Esophagus (tissue), 2 donors: ENCODE data around the gene IFNA14. TPM values are rescaled to one million over a fixed set of nuclear protein-coding genes. Genes with fewer than 3 reads are reported as not detected.
"Not testable (repeated sequence)": the region's sequence is repeated elsewhere in the genome, so short reads cannot be mapped to it uniquely, and the experiment has no call there.

ENCODE experiments used
- H3K27ac ChIP-seq, 2 donors: one replicate each; pipeline ENCODE4 v1.5.1; 2013; ENCODE audit warnings: low read depth in 2 of 2, mild to moderate bottlenecking in 2 of 2, inconsistent platforms in 1 of 2, low read length in 1 of 2, moderate library complexity in 1 of 2
- H3K27me3 ChIP-seq, 2 donors: one replicate each; pipeline ENCODE4 v1.6.1; 2013; ENCODE audit warnings: low read length in 2 of 2, control low read depth in 1 of 2, mild to moderate bottlenecking in 1 of 2; ENCODE audit not compliant: insufficient read depth in 2 of 2, control insufficient read depth in 1 of 2
- H3K36me3 ChIP-seq, 2 donors: one replicate each; pipeline ENCODE4 v1.6.1; 2013; ENCODE audit warnings: low read length in 1 of 2; ENCODE audit not compliant: control insufficient read depth in 2 of 2, insufficient read depth in 2 of 2
- H3K4me1 ChIP-seq, 2 donors: one replicate each; pipeline ENCODE4 v1.6.1; 2013; ENCODE audit warnings: low read length in 1 of 2; ENCODE audit not compliant: control insufficient read depth in 2 of 2, insufficient read depth in 2 of 2
- H3K4me3 ChIP-seq, 2 donors: one replicate each; pipeline ENCODE4 v1.5.1; 2013; ENCODE audit warnings: low read length in 2 of 2, mild to moderate bottlenecking in 2 of 2, low read depth in 1 of 2, moderate library complexity in 1 of 2
- H3K9me3 ChIP-seq, 2 donors: one replicate each; pipeline ENCODE4 v1.6.1; 2013; ENCODE audit warnings: mild to moderate bottlenecking in 2 of 2, low read depth in 1 of 2, low read length in 1 of 2, moderate library complexity in 1 of 2; ENCODE audit not compliant: control insufficient read depth in 2 of 2, insufficient read depth in 1 of 2
- WGBS, 2 donors: extraction: QIAGEN DNeasy Blood & Tissue Kit; methylation state at CpG; one replicate each; pipeline ENCODE4 v1.1.7; 2013; 5-methylcytosine and 5-hydroxymethylcytosine counted together
- polyA plus RNA-seq, 2 donors: library from polyadenylated mRNA; stranded (reverse); fragments of 200-250 nt; gene quantifications; one replicate each; pipeline ENCODE4 v1.2.3, GENCODE V29; 2013
- donor health status: healthy with polysubstance abuse.
- donor health status: Bipolar disorder and iron deficiency.

IFNA14 gene
- polyA plus RNA-seq, 2 donors = not detected

DNA sequence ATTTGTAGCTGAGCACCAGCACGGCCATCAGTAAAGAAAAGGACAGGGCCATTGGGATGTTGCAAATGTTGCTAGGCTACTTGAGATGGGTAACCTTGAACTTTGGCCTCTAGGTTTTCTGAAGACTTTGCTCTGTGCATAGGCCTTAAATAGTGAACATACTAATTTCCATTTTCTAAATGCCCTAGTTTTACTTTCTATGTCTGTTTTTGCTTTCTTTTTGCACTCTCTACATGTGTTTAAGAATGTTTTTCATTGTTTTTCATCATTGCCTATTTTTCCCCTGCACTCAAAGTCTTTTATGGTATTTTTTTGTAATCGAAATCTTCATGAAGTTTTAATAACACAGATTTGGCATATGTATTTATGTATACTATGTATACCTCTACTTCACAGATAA lies 11.7 kb downstream of the IFNA14 start, which contains the start of gene IFNA17:
TSS of gene IFNA17 (minus strand) at position 101 of the 400 bp plus-strand sequence. CDS start at position 52, 49 bp downstream.
- Histone ChIP-seq H3K27me3 (no peaks in the 10 kb centered on the region), H3K27ac (no peak within 1 kb of the TSS), H3K36me3 (no peaks in the 10 kb centered on the region), H3K4me1 (no peaks in the 10 kb centered on the region), H3K9me3 (no peaks in the 10 kb centered on the region), H3K4me3 (no peak within 1 kb of the TSS)
- WGBS, 2 donors = 81 to 85% methylated on average over 2 of the region's 2 CpGs

DNA sequence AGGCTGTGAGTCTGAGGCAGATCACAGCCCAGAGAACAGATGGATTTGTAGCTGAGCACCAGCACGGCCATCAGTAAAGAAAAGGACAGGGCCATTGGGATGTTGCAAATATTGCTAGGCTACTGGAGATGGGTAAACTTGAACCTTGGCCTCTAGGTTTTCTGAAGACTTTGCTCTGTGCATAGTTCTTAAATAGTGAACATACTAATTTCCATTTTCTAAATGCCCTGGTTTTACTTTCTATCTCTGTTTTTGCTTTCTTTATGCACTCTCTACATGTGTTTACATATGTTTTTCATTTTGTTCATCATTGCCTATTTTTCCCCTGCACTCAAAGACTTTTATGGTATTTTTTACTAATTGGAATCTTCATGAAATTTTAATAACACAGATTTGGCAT lies 22.6 kb downstream of the IFNA14 start, which contains the start of gene IFNA16:
TSS of gene IFNA16 (minus strand) at position 101 of the 400 bp plus-strand sequence. CDS start at position 95, 6 bp downstream.
- 85 to 92% methylated on average over 1 of the region's 1 CpG for WGBS, 2 donors
- not testable (repeated sequence) for H3K9me3 ChIP-seq, H3K27ac ChIP-seq, H3K4me3 ChIP-seq, H3K36me3 ChIP-seq, H3K27me3 ChIP-seq, H3K4me1 ChIP-seq

GRCh38 chr9:21213411-21214326 lies 26.1 kb downstream of the IFNA14 start:
- H3K27ac ChIP-seq, H3K9me3 ChIP-seq, H3K4me1 ChIP-seq, H3K4me3 ChIP-seq, H3K27me3 ChIP-seq, H3K36me3 ChIP-seq: not testable (repeated sequence)
- WGBS, 2 donors = 48 to 50% methylated on average over 4 to 5 of the region's 5 CpGs

- H3K27me3 ChIP-seq = not testable (repeated sequence)
Measured at GRCh38 chr9:21212160-21212559, 27.6 kb downstream of the IFNA14 start.

DNA sequence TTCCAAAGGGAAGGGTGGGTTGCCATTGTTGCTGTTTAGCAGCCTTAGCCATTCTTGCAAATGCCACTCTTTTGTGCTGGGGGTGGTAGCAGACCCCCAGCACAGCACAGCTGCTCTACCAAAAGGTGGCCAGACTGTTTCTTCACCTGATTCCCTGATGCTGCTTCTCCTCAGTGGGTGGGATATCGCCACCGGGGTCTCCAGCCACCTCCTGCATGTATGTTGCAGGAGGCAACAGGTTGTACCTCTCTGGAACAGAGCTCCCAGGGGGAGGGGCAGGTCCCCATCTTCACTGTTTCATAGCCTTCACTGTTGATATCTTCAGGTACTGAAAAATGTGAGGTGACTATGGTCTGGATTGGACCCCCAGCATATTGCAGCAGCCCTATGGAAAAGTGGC lies 29.0 kb downstream of the IFNA14 start:
- not testable (repeated sequence) for H3K4me1 ChIP-seq, H3K9me3 ChIP-seq, H3K27me3 ChIP-seq, H3K36me3 ChIP-seq, H3K27ac ChIP-seq, H3K4me3 ChIP-seq
- WGBS, 2 donors = 89 to 100% methylated on average over 2 of the region's 2 CpGs

More at GRCh38 chr9:21212160-21212559, 27.6 kb downstream of the IFNA14 start:
- H3K36me3 ChIP-seq, H3K27ac ChIP-seq, H3K4me3 ChIP-seq, H3K9me3 ChIP-seq, H3K4me1 ChIP-seq: not testable (repeated sequence)
- 66 to 73% methylated on average over 2 of the region's 2 CpGs for WGBS, 2 donors

GRCh38 chr9:21210311-21210710 lies 29.5 kb downstream of the IFNA14 start:
- Histone ChIP-seq H3K4me3 (no peak overlapping the region), H3K27me3 (no peaks in the 10 kb centered on the region), H3K36me3 (no peaks in the 10 kb centered on the region), H3K27ac (no peak overlapping the region), H3K4me1 (no peaks in the 10 kb centered on the region), H3K9me3 (no peaks in the 10 kb centered on the region)
- 93 to 94% methylated on average over 7 of the region's 7 CpGs for WGBS, 2 donors

- H3K36me3 ChIP-seq, H3K4me1 ChIP-seq, H3K4me3 ChIP-seq, H3K27ac ChIP-seq, H3K27me3 ChIP-seq, H3K9me3 ChIP-seq: not testable (repeated sequence)
- WGBS, 2 donors = 85 to 86% methylated on average over 3 of the region's 3 CpGs
Measured at GRCh38 chr9:21207043-21207442, 32.8 kb downstream of the IFNA14 start, which contains the start of gene IFNA10. TSS of gene IFNA10 (minus strand) at chr9:21207143. CDS start at chr9:21207097, 46 bp downstream.

DNA sequence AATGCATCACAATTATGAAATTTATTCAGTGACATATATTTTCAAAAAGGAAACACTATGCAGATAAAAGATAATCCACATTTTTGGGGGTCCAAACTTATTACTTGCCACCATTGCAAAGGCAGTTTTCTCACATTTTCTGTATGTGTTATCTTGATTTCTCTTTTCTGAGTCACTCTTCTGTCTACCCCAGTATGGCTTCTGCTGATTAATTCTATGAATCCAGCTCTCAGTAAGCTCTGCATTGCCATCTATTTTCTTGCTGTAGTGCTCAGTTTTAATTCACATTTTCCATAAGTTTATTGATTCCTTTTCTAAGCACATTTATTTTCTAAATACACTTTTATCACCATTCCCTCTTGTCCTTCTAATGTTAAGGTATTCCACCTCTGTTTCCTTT lies 34.6 kb downstream of the IFNA14 start:
- no peaks in the 10 kb centered on the region for H3K9me3 ChIP-seq
- H3K36me3 ChIP-seq = no peaks in the 10 kb centered on the region
- no peak overlapping the region for H3K4me3 ChIP-seq
- no peaks in the 10 kb centered on the region for H3K27me3 ChIP-seq
- H3K4me1 ChIP-seq = no peaks in the 10 kb centered on the region
- no peak overlapping the region for H3K27ac ChIP-seq

GRCh38 chr9:21202105-21202504 lies 37.7 kb downstream of the IFNA14 start, which contains the start of gene IFNA7:
TSS of gene IFNA7 (minus strand) at chr9:21202205. CDS start at chr9:21202165, 40 bp downstream.
- WGBS, 2 donors = 64 to 67% methylated on average over 4 of the region's 4 CpGs
- not testable (repeated sequence) for H3K4me1 ChIP-seq

More at GRCh38 chr9:21202105-21202504, 37.7 kb downstream of the IFNA14 start, which contains the start of gene IFNA7:
- H3K9me3 ChIP-seq, H3K27ac ChIP-seq, H3K4me3 ChIP-seq, H3K27me3 ChIP-seq, H3K36me3 ChIP-seq: not testable (repeated sequence)
